GM23248 (cell line): ENCODE measurements around the gene HADHB. TPM values are rescaled to one million over a fixed set of nuclear protein-coding genes. Genes with fewer than 3 reads are reported as not detected.

ENCODE experiments used
- DNase-seq: peaks from one replicate; pipeline ENCODE4 v3.0.0-alpha.2; 2015
- H2AFZ ChIP-seq: fragments of 200-600 bp; sonication (generic); 2 replicates; pipeline ENCODE4 v1.6.1; 2016; ENCODE audit warnings: antibody characterized with exemption
- H3F3A ChIP-seq: fragments of 200-600 bp; sonication (generic); 2 replicates; pipeline ENCODE4 v1.6.1; 2016; ENCODE audit warnings: mild to moderate bottlenecking, antibody characterized with exemption, mixed run types; ENCODE audit not compliant: insufficient read depth
- H3K27ac ChIP-seq: fragments of 200-600 bp; sonication (generic); 2 replicates; pipeline ENCODE4 v1.5.1; 2016; ENCODE audit warnings: mild to moderate bottlenecking
- H3K27me3 ChIP-seq: fragments of 200-600 bp; sonication (generic); replicated peaks from 2 replicates; pipeline ENCODE4 v1.6.1; 2016; ENCODE audit warnings: mild to moderate bottlenecking; ENCODE audit not compliant: insufficient read depth
- H3K36me3 ChIP-seq: fragments of 200-600 bp; sonication (generic); 2 replicates; pipeline ENCODE4 v1.6.1; 2016; ENCODE audit warnings: low read depth, mild to moderate bottlenecking
- H3K4me1 ChIP-seq: fragments of 200-600 bp; sonication (generic); 2 replicates; pipeline ENCODE4 v1.6.1; 2016; ENCODE audit warnings: mild to moderate bottlenecking; ENCODE audit not compliant: insufficient read depth
- H3K4me2 ChIP-seq: fragments of 200-600 bp; sonication (generic); one replicate; pipeline ENCODE4 v1.6.1; 2016; ENCODE audit warnings: mild to moderate bottlenecking; ENCODE audit not compliant: unreplicated experiment
- H3K4me3 ChIP-seq: fragments of 200-600 bp; sonication (generic); 2 replicates; pipeline ENCODE4 v1.5.1; 2016; ENCODE audit warnings: mild to moderate bottlenecking
- H3K79me2 ChIP-seq: fragments of 200-600 bp; sonication (generic); 2 replicates; pipeline ENCODE4 v1.6.1; 2016; ENCODE audit warnings: mild to moderate bottlenecking; ENCODE audit not compliant: insufficient read depth
- H3K9ac ChIP-seq: fragments of 200-600 bp; sonication (generic); 2 replicates; pipeline ENCODE4 v1.6.1; 2016; ENCODE audit warnings: mild to moderate bottlenecking
- H3K9me2 ChIP-seq: fragments of 200-600 bp; sonication (generic); 2 replicates; pipeline ENCODE4 v1.6.1; 2016; ENCODE audit warnings: mixed run types, mild to moderate bottlenecking, moderate library complexity; ENCODE audit not compliant: insufficient read depth
- H3K9me3 ChIP-seq: fragments of 200-600 bp; sonication (generic); one replicate; pipeline ENCODE4 v1.6.1; 2017; ENCODE audit warnings: low read depth
- H4K20me1 ChIP-seq: fragments of 200-600 bp; sonication (generic); 2 replicates; pipeline ENCODE4 v1.6.0; 2016; ENCODE audit not compliant: insufficient read depth
- EZH2 ChIP-seq: fragments of 200-600 bp; sonication (generic); IDR thresholded peaks from 2 replicates; pipeline ENCODE4 v1.6.1; 2018; ENCODE audit warnings: antibody characterized with exemption, mild to moderate bottlenecking; ENCODE audit not compliant: insufficient read depth, poor library complexity, severe bottlenecking
- EZH2phosphoT487 ChIP-seq: fragments of 200-600 bp; sonication (generic); IDR thresholded peaks from 2 replicates; pipeline ENCODE4 v1.6.1; 2018; ENCODE audit warnings: antibody characterized with exemption, moderate library complexity, mild to moderate bottlenecking, low read depth; ENCODE audit not compliant: insufficient read depth
- WGBS, 2 experiments: methylation state at CpG; one replicate each; pipeline ENCODE4 v1.1.6; 2015 to 2017; ENCODE audit warnings: low lambda C conversion rate in 2 of 2, low coverage in 1 of 2; ENCODE audit errors: missing lambda C conversion rate in 2 of 2; 5-methylcytosine and 5-hydroxymethylcytosine counted together
- in situ Hi-C: fragments of 300-500 bp; cut with MboI; formaldehyde crosslinking; loops from 2 replicates; pipeline ENCODE4 v1.15.0; 2020
- polyA plus RNA-seq: library from polyadenylated mRNA; unstranded; fragments of >200 nt; fragmentation: Nextera tagmentation; extraction: Ambion mirVana; gene quantifications from 2 replicates; pipeline ENCODE4 v1.2.1, GENCODE V29; 2016
- total RNA-seq: library from RNA; depleted of rRNA; stranded (reverse); fragments of >200 nt; shearing (Covaris generic); gene quantifications from 2 replicates; pipeline ENCODE4 v1.2.3, GENCODE V29; 2014

HADHB gene
- total and polyA plus RNA-seq, 2 experiments from 2014 or later = 99.2 to 140 TPM

DNA sequence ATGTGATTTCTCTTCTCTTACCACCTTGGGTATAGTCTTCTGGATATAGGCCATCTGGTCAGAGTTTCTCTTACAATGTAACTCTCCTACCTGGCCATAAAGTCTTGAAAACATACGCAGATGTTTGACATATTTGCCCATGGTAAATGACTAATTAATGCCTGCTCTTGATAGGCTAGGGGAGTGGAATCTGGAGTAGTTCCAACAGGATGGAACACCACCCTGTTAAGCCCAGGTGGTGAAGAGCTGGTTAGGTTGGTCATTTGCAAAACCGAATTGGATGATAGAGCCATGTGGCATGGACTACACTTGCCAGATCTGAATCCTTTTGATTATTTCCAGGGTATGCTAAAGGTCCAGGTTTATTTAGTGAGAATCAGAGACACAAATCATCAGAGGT lies 36.5 kb downstream of the HADHB start:
- Histone ChIP-seq H3K4me1 (peaks cover 9% of the 10 kb centered on the region), H3K9ac (no peak overlapping the region), H3K4me2 (no peak overlapping the region), H3K9me3 (no peaks in the 10 kb centered on the region), H4K20me1 (no peaks in the 10 kb centered on the region), H3K36me3 (peaks cover 58% of the 10 kb centered on the region), H3K4me3 (no peak overlapping the region), H3K27ac (no peak overlapping the region), H2AFZ (no peak overlapping the region), H3K27me3 (no peaks in the 10 kb centered on the region), H3K79me2 (peaks cover 3% of the 10 kb centered on the region; the same call in 1 of the 2 replicates), H3F3A (0 out of 2 replicates have a peak, but pooled peaks cover 4% of the 10 kb centered on the region), H3K9me2 (no peaks in the 10 kb centered on the region)
- no peak for TF ChIP-seq EZH2
- TF ChIP-seq EZH2phosphoT487 = no peak
- WGBS, 2 experiments = 96 to 100% methylated on average over 2 of the region's 2 CpGs
- DNase-seq = no peak
- in situ Hi-C loops = no loop called here

DNA sequence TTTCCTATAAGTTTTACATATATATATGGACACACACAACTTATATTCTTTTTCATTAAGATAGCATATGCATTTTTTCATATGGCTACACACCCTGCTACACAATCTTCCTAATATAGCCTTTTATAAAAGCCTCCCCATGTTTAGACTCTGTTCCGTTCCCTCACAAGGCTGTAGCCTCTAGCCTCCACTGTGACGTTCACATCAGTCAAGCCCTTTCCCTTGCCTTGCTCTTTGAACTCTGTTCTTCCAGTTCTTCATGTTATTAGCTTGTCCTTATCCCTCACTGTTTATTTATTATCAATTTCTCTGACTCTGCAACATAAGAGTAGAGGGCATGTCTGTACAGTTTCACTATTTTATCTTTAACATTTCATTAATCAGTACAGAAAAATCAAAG lies 38.9 kb downstream of the HADHB start:
- no peak for DNase-seq
- peaks cover 52% of the 10 kb centered on the region for H3K36me3 ChIP-seq
- H3K27me3 ChIP-seq = no peaks in the 10 kb centered on the region
- peaks cover 9% of the 10 kb centered on the region for H3K4me1 ChIP-seq
- no peak for TF ChIP-seq EZH2
- no peak for TF ChIP-seq EZH2phosphoT487
- peak overlapping the region; percentile 2 for H3K4me2 ChIP-seq
- no peaks in the 10 kb centered on the region for H4K20me1 ChIP-seq
- 74 to 88% methylated on average over 2 of the region's 2 CpGs for WGBS, 2 experiments
- 0 out of 2 replicates have a peak, but pooled peaks cover 4% of the 10 kb centered on the region for H3F3A ChIP-seq
- no peak overlapping the region for H3K9ac ChIP-seq
- no peaks in the 10 kb centered on the region for H3K9me3 ChIP-seq
- H2AFZ ChIP-seq = no peak overlapping the region
- in situ Hi-C loops = no loop called here
- no peak overlapping the region for H3K4me3 ChIP-seq
- H3K79me2 ChIP-seq = no peaks in the 10 kb centered on the region; the same call in 1 of the 2 replicates
- H3K27ac ChIP-seq = 0 out of 2 replicates have a peak overlapping the region, but pooled peaks have one; percentile 5
- no peaks in the 10 kb centered on the region for H3K9me2 ChIP-seq

DNA sequence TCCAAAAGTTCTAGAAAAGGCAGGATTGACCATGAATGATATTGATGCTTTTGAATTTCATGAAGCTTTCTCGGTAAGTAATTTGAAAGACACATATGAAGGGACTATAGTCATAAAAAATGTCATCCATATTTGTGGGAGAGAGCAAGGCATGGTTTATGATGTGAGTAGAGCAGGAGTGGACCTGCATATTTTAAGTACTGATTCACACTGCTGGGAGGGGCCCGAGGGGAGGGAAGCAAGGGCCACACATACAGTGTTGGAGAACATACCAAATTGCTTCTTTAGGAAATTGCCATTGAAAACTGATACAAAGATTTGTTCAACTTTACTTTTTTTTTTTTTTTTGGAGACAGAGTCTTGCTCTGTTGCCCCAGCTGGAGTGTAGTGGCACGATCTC lies 39.4 kb downstream of the HADHB start:
- no peaks in the 10 kb centered on the region for H3K27me3 ChIP-seq
- in situ Hi-C loops = no loop called here
- WGBS, 2 experiments = 89 to 96% methylated on average over 3 of the region's 3 CpGs
- no peaks in the 10 kb centered on the region; the same call in 1 of the 2 replicates for H3K79me2 ChIP-seq
- peak; percentile 57 for DNase-seq
- H3K4me2 ChIP-seq = peak overlapping the region; percentile 2
- no peaks in the 10 kb centered on the region for H4K20me1 ChIP-seq
- 0 out of 2 replicates have a peak overlapping the region, but pooled peaks have one; percentile 5 for H3K27ac ChIP-seq
- H3K9ac ChIP-seq = no peak overlapping the region
- 0 out of 2 replicates have a peak, but pooled peaks cover 4% of the 10 kb centered on the region for H3F3A ChIP-seq
- H3K4me1 ChIP-seq = peaks cover 9% of the 10 kb centered on the region
- H3K36me3 ChIP-seq = peaks cover 48% of the 10 kb centered on the region
- TF ChIP-seq EZH2 (no peak), EZH2phosphoT487 (no peak)
- no peaks in the 10 kb centered on the region for H3K9me2 ChIP-seq
- no peak overlapping the region for H2AFZ ChIP-seq
- H3K9me3 ChIP-seq = no peaks in the 10 kb centered on the region
- no peak overlapping the region for H3K4me3 ChIP-seq

DNA sequence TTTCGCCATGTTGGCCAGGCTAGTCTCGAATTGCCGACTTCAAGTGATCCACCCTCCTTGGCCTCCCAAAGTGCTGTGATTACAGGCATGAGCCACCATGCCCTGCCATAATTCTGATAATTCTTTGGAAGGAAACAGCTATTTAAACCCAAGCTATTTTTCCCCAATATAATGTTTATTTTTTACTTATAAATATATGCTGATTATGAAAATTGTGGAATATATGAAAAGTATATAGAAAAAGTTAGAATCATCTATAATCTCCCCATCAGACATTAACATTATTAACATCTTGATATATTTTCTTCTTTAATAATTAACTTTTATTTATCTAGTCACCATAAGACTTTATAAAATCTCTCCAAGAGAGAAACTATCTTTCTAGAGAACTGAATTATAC lies 41.2 kb downstream of the HADHB start:
- 98 to 99% methylated on average over 3 of the region's 3 CpGs for WGBS, 2 experiments
- Histone ChIP-seq H3K4me3 (no peak overlapping the region), H3K4me1 (peaks cover 9% of the 10 kb centered on the region), H3K9me3 (no peaks in the 10 kb centered on the region), H2AFZ (no peak overlapping the region), H3K27me3 (no peaks in the 10 kb centered on the region), H4K20me1 (no peaks in the 10 kb centered on the region), H3K27ac (no peak overlapping the region), H3K79me2 (no peaks in the 10 kb centered on the region; the same call in 1 of the 2 replicates), H3K9ac (no peak overlapping the region), H3K4me2 (no peak overlapping the region), H3K9me2 (no peaks in the 10 kb centered on the region), H3K36me3 (peaks cover 33% of the 10 kb centered on the region), H3F3A (peaks cover 4% of the 10 kb centered on the region; the same call in 1 of the 2 replicates)
- in situ Hi-C loops = no loop called here
- TF ChIP-seq EZH2phosphoT487 = no peak
- no peak for TF ChIP-seq EZH2
- DNase-seq = no peak

DNA sequence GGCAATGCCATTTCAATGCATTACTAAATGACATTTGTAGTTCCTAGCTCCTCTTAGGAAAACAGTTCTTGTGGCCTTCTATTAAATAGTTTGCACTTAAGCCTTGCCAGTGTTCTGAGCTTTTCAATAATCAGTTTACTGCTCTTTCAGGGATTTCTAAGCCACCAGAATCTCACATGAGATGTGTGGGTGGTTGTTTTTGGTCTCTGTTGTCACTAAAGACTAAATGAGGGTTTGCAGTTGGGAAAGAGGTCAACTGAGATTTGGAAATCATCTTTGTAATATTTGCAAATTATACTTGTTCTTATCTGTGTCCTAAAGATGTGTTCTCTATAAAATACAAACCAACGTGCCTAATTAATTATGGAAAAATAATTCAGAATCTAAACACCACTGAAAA lies 45.3 kb downstream of the HADHB start:
- H3K36me3 ChIP-seq = peaks cover 10% of the 10 kb centered on the region; the same call in 1 of the 2 replicates
- no peak for DNase-seq
- H3F3A ChIP-seq = peaks cover 8% of the 10 kb centered on the region; the same call in 1 of the 2 replicates
- H3K9me3 ChIP-seq = no peaks in the 10 kb centered on the region
- H3K4me2 ChIP-seq = no peak overlapping the region
- no peak overlapping the region for H2AFZ ChIP-seq
- H3K9ac ChIP-seq = no peak overlapping the region
- H3K9me2 ChIP-seq = no peaks in the 10 kb centered on the region
- no peaks in the 10 kb centered on the region for H4K20me1 ChIP-seq
- TF ChIP-seq EZH2phosphoT487 (no peak), EZH2 (no peak)
- no peak overlapping the region for H3K27ac ChIP-seq
- 50 to 56% methylated on average over 1 of the region's 1 CpG for WGBS, 2 experiments
- H3K79me2 ChIP-seq = no peaks in the 10 kb centered on the region
- H3K4me1 ChIP-seq = peaks cover 7% of the 10 kb centered on the region
- in situ Hi-C loops = no loop called here
- no peaks in the 10 kb centered on the region for H3K27me3 ChIP-seq
- H3K4me3 ChIP-seq = no peak overlapping the region
